Mucosa of descending colon (tissue), 3 donors: ENCODE data around the gene CCDC154. TPM values are rescaled to one million over a fixed set of nuclear protein-coding genes. Genes with fewer than 3 reads are reported as not detected.

Source experiments
- ATAC-seq: fragments of 200-7000 bp; cut with Tn5 transposase; one replicate; pipeline ENCODE4 v1.9.1; 2020; ENCODE audit warnings: mild to moderate bottlenecking, moderate library complexity
- DNase-seq, 3 donors: peaks; one replicate each; pipeline ENCODE4 v3.0.0-alpha.2; 2020
- H3K36me3 ChIP-seq: fragments of 200-600 bp; one replicate; pipeline ENCODE4 v1.8.0; 2021; ENCODE audit warnings: low read depth, mild to moderate bottlenecking
- H3K4me1 ChIP-seq: fragments of 200-600 bp; one replicate; pipeline ENCODE4 v1.8.0; 2021; ENCODE audit warnings: low read depth, mild to moderate bottlenecking
- H3K4me3 ChIP-seq: fragments of 200-600 bp; one replicate; pipeline ENCODE4 v1.8.0; 2021; ENCODE audit warnings: mild to moderate bottlenecking
- H3K9me3 ChIP-seq: fragments of 200-600 bp; one replicate; pipeline ENCODE4 v1.8.0; 2021; ENCODE audit warnings: mild to moderate bottlenecking
- CTCF ChIP-seq: fragments of 200-600 bp; IDR thresholded peaks from one replicate; pipeline ENCODE4 v1.8.0; 2022; ENCODE audit warnings: antibody characterized with exemption, mild to moderate bottlenecking
- intact Hi-C, 2 donors: fragments of 100-400 bp; cut with DNase I in 1 of 2; cut with micrococcal nuclease in 1 of 2; formaldehyde crosslinking; loops; one replicate each; pipeline versions ENCODE4 v1.11.0 to v1.11.1; 2022; cut with DNase I, micrococcal nuclease
- total RNA-seq, 3 donors: library from RNA; stranded (reverse); fragmentation: NEBNext Ultra II Directional in 2 of 3; extraction: Animal tissue kit (Norgen Biotek cat#: 25700) in 2 of 3; gene quantifications; one replicate each; pipeline versions ENCODE4 v1.2.1 to v1.2.4, GENCODE V29; 2021 to 2023
- donor health status: DM: no; HTN: no; CAD: no; lungs with moderate emphysema.
- donor health status: DM: no; HTN: no; CAD: no.
- donor health status: DM: no; HTN: yes; CAD: no.

CCDC154 gene
- total RNA-seq, 3 donors from 2014 or later: 0.43 to 2.4 (median 1.1) TPM

- ATAC-seq (no peak), DNase-seq (no peak)
- intact Hi-C loops: no loop called here
- Histone ChIP-seq H3K36me3 (no peaks in the 10 kb centered on the region), H3K4me1 (no peaks in the 10 kb centered on the region), H3K9me3 (no peaks in the 10 kb centered on the region), H3K4me3 (no peak overlapping the region)
- TF ChIP-seq CTCF: no peak
These were observed 11.1 kb upstream of the CCDC154 start for GRCh38 chr16:1455190-1456171.

GRCh38 chr16:1454561-1454960, 10.2 kb upstream of the CCDC154 start:
- no peak for DNase-seq
- no peaks in the 10 kb centered on the region for H3K4me1 ChIP-seq
- intact Hi-C loops: no loop called here
- no peak for ATAC-seq
- no peaks in the 10 kb centered on the region for H3K36me3 ChIP-seq
- TF ChIP-seq CTCF: no peak
- no peak overlapping the region for H3K4me3 ChIP-seq
- no peaks in the 10 kb centered on the region for H3K9me3 ChIP-seq

GRCh38 chr16:1453316-1453715, 9.0 kb upstream of the CCDC154 start:
- TF ChIP-seq CTCF: no peak
- DNase-seq: no peak
- Histone ChIP-seq H3K36me3 (no peaks in the 10 kb centered on the region), H3K9me3 (no peaks in the 10 kb centered on the region), H3K4me1 (no peaks in the 10 kb centered on the region), H3K4me3 (no peak overlapping the region)
- ATAC-seq: no peak
- intact Hi-C loops: no loop called here

GRCh38 chr16:1452530-1452929, 8.2 kb upstream of the CCDC154 start:
- ATAC-seq: no peak

GRCh38 chr16:1451702-1452392, 7.5 kb upstream of the CCDC154 start:
- no peak for TF ChIP-seq CTCF
- ATAC-seq (no peak), DNase-seq (no peak)
- no peak overlapping the region for H3K4me3 ChIP-seq
- peaks cover 5% of the 10 kb centered on the region for H3K36me3 ChIP-seq
- intact Hi-C loops: no loop called here
- H3K4me1 ChIP-seq: no peaks in the 10 kb centered on the region
- H3K9me3 ChIP-seq: no peaks in the 10 kb centered on the region

More at GRCh38 chr16:1452530-1452929, 8.2 kb upstream of the CCDC154 start:
- H3K4me1 ChIP-seq: no peaks in the 10 kb centered on the region
- peaks cover 5% of the 10 kb centered on the region for H3K36me3 ChIP-seq
- no peak for TF ChIP-seq CTCF
- H3K4me3 ChIP-seq: no peak overlapping the region
- intact Hi-C loops: no loop called here
- no peak for DNase-seq
- no peaks in the 10 kb centered on the region for H3K9me3 ChIP-seq
